ENCODE measurements around the gene LPAR3. TPM values are rescaled to one million over a fixed set of nuclear protein-coding genes. Genes with fewer than 3 reads are reported as not detected.

LPAR3 gene
- polyA plus RNA-seq, 1 donor, result 0.11 TPM

DNA sequence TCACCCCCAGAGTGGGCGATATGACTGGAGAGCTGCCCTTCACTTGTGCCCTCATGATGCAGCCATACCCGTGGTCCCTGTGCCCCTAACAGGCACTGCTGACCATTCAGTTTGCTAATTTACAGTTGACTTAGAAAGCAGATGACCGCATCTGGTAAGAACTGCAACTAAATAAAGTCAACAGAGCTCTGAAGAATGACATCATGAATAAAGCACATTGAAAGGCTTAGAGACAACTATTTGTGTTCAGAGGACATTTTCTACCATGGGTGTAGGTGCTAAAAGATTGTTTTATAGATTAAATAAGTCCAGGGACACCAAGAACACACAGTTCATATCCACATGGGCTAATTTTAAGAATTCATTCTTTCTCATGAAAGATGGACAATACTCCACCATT is 65.5 kb downstream of the LPAR3 start:
- DNase-seq (ENCODE audit: low read depth), result no peak

DNA sequence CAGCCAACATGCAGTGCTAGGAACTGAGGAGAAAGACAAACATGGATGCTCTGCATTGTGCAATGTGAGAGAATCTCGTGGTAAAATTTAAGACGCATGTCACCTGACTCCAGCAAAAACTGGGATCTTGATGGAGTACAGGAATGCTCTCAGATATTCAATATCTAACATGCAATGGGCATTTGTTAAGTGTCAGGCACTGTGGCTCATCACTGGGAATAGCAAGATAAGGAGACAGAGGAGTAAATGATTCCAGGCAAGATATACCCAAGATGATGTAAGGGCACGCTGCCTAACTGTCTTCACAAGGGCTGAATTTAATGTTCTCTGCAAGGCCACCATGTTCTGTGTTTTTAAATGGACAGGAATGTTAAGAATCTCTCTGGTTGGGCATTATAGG is 67.8 kb downstream of the LPAR3 start:
- DNase-seq (ENCODE audit: low read depth), result no peak

GRCh38 chr1:84823991-84824390 is 69.0 kb downstream of the LPAR3 start:
- no peak for DNase-seq (ENCODE audit: low read depth)

DNA sequence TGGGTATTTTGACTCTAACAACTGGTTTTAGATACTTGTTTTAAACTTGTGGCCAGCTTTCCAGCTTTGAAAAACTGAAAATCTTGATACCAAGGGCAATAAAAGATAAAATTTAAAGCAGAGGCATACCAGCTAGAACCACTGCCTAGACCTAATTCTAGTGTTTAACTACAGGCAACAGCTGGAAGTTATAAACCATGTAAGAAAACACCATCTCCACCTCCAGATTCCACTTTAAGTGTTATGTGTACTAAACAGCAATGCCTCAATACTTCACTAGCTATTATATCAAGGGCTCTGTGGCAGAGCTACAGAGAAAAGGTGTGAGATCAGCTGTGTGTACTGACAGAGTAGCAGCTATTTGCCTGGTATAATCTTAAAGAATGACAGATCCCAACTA is 69.5 kb downstream of the LPAR3 start:
- DNase-seq (ENCODE audit: low read depth), result no peak

- no peak for DNase-seq (ENCODE audit: low read depth)
Observed at GRCh38 chr1:84810343-84810742, 82.7 kb downstream of the LPAR3 start.

DNA sequence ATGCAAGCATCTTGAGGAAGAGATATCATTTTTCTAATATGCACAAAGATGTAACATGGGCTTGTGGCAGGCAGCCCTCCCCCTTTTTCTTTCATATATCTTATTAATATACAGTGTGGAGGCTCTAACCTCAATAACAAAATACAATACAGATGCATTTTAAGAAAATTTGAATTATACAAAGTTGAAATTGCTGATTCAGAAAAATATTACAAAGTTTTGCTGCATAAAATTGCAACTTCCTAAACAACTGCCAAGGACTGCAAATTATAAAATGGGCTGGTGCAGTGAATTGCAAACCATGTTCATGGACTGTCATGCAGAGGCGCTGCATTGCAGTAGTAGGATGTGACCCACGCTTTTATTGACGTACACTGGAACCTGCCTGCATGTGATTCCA is 84.0 kb downstream of the LPAR3 start:
- DNase-seq (ENCODE audit: low read depth), result no peak

DNA sequence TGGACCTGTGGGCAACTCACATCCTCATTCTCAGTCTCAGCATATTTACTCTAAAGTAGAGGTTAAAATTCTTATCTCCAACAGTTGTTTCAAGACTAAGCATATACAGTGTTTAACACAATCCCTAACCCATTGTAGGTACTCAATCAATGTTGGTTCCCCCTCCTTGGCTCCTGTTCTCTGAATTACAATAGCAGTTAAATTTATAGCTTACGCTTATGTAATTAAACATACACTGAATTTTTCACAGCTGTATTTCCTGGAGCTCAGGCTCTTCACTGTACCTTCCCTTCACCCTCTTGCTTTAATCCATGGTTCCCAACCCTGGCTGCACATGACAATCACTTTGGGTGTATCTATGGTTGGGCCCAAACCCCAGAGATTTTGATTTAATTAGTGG is 89.4 kb downstream of the LPAR3 start:
- no peak for DNase-seq (ENCODE audit: low read depth)

GRCh38 chr1:84802567-84803232 is 90.3 kb downstream of the LPAR3 start:
- DNase-seq (ENCODE audit: low read depth), result no peak

GRCh38 chr1:84800090-84801073 is 92.6 kb downstream of the LPAR3 start:
- no peak for DNase-seq (ENCODE audit: low read depth)

- DNase-seq (ENCODE audit: low read depth), result no peak
Observed at GRCh38 chr1:84797603-84798002, 95.4 kb downstream of the LPAR3 start.

DNA sequence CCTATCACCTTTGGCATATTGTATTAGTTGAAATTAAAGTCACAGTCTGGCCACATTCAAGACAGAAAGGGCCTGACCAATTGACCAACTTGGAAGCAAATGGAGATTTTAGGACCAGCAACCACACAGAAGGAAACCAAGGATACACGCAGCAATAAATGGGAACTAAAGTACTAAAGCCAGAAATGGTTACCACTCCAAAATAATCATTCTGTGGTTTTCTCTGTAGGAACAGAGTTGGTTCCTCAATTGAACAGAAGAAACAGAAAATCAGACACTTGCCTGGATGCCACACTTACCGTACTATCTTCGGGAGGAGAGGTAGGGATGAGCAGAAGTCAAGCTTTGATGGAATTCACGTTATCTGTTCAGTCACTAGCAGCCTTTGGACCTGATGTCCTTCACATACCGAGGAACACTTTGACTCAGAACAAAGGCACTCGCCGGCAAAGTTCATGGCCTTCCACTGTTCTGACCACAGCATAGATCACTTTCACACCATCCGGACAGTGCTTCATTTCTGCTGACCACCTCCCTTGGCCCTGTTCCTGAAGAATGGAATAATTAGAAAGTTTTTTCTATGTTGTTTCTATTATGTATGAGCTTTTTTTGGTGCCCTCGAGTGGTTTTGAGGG is 96.9 kb downstream of the LPAR3 start:
- no peak for DNase-seq (ENCODE audit: low read depth)

DNA sequence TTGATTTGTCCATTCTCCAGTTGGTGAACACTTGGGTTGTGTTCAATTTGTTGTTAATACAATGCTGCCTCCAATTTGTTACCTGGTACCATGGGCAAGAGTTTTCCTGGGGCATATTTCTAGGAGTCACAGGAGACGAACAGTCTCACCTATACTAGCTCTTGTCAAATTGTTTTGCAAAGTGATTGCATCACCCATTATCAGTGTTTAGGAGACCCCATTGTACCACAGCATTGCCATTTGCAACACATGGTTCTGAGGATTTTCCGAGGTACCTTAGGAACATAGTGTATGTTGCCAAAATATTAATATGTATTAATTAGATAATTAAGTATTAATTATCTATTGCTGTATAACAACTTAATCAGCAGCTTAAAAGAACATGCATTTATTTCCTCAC is 97.8 kb downstream of the LPAR3 start:
- DNase-seq (ENCODE audit: low read depth), result no peak

DNA sequence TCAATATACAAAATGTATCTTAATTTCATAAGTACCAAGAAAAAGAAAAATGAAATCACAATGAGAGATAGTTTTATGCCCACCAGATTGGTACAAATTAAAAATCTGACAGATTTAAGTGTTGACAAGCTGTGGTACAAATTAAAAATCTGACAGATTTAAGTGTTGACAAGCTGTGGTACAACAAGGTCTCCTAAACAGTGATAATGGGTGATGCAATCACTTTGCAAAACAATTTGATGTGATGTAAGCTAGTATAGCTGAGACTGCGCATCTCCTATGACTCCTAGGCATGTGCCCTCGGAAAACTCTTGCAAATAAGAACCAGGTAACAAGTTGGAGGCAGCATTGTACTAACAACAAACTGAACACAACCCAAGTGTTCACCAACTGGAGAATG is 100.6 kb downstream of the LPAR3 start:
- no peak for DNase-seq (ENCODE audit: low read depth)

DNA sequence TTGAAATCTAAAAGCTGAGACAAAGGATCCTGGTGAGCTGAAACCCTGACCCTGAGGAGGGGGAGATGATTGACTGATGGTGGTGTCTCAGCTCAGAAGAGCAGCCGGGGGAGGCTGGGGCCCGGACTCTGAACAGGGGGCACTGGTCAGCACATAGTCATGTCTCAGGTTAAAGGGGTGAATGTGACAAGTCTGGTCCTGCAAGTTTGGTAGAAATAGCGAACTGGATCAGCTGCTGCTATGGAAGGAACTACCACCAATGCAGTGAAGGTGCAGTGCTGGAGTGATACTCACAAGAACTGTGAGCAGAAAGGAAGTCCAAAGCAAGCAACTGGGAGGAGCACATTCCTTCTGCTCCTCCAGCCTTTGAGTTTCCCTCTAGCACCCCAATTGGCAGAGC is 104.0 kb downstream of the LPAR3 start:
- DNase-seq (ENCODE audit: low read depth), result no peak

DNA sequence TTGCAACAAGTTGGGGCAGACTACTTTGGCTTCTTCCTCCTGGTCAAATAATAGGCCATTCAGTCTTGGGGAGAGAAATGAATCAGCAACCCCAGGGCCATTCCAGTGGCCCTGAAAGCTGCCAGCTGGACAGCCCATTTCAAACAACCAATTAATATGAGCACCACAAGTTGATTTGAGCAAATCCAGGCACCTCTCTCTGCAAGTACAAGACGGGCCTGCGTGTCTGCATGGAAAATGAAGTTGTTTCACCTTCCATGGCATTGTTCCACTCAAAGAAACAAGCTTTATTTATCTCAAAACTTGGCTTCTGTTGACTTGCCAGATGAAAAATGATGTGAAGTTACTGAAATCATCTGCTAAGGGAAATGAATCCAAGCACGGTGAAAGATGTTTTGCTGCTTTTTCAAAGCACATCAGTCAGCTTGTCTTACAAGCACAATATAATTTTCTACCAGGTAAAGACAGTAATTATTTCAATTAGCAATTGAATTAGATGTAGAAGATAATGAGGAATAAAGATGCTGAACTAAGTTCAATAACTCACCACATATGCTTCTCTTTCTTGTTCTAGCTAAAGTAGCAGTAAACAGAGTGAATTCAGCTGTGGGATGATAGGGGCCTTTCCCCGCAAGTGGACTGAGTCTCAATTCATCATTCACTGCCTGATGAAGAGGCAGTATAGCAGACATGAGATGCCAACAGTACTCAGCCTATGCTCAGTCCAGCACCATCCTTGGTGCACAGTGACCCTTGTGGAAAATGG is 107.6 kb downstream of the LPAR3 start:
- DNase-seq (ENCODE audit: low read depth), result no peak

- DNase-seq (ENCODE audit: low read depth), result no peak
Observed at GRCh38 chr1:84782881-84783280, 110.1 kb downstream of the LPAR3 start.

GRCh38 chr1:84781946-84782771 is 110.8 kb downstream of the LPAR3 start:
- DNase-seq (ENCODE audit: low read depth), result no peak

- no peak for DNase-seq (ENCODE audit: low read depth)
Observed at GRCh38 chr1:84780000-84780716, 112.8 kb downstream of the LPAR3 start.

DNA sequence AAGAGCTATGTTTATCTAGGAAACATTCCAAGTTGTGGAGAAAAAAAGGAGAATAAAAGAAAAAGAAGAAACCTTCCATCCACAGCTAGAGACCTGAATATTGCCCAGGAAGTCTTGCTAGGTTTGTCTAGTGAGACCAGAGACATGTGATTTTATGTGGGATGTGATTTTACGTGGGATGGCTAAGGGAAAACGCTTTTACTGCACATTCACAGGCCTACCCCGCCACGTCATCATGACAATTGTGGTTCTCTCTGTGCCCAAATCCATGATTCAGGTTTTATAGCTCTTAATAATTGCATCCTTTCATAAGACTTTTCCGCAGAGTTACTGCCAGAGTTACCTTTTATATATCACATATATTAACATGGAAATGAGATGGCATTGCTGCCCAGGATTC is 116.4 kb downstream of the LPAR3 start:
- no peak for DNase-seq (ENCODE audit: low read depth)

DNA sequence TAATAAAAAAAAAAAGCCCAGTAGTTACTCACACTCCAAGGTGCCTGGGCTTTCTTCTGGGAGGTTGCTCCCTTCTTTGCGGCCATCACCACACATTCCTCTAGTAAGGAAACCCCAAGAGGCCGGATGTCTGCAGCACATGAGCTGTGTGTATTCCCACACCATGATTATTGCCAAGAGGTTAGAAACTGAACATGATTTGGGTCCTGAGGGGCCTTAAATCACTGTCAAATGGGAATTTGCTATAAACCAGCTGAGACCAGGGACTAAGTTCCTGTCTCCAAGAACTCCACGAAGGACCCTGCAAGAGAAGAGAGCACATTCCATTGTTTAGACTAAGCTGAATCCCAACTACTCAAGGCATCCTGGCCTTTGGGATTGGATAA is 117.5 kb downstream of the LPAR3 start:
- DNase-seq (ENCODE audit: low read depth), result no peak

All from forelimb muscle (tissue), 1 donor.